SIG-M5 treated with dmso at 0.1 percent for 504 hours (cell line): ENCODE measurements around the gene HNRNPUL2.
A peak's percentile ranks its signal among the peaks of the same experiment; 100 is the strongest.

Experiments used
- DNase-seq: peaks from one replicate; lab custom pipeline; 2025; ENCODE audit not compliant: unreplicated experiment; lab: John Stamatoyannopoulos, UW

The HNRNPUL2 gene

GRCh38 chr11:62727872-62728170 lies 564 bp upstream of the HNRNPUL2 start:
- DNase-seq: peak; percentile 96

- DNase-seq: no peak
Measured at GRCh38 chr11:62726915-62727164, 417 bp downstream of the HNRNPUL2 start.

- no peak for DNase-seq
Measured at GRCh38 chr11:62726156-62726914, 922 bp downstream of the HNRNPUL2 start.

GRCh38 chr11:62725646-62726045 lies 1.6 kb downstream of the HNRNPUL2 start:
- no peak for DNase-seq

DNA sequence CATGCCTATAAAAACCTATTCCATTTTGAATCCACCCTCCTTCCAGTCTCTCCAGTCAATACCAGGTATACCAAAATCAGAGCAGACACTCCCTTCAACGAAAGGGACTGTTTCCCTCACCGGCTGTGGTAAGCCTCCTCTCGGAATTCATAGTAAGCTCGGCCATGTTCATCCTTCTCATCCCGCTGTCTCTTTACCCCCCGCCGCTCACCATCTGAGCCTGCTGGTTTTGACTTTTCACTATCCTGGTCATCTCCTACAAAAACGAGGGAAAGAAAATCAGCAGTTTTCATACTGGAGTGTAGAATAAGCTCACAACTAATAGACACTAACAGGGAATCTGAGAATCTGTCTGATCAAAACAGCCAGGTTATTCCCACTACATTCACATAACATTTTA lies 3.1 kb downstream of the HNRNPUL2 start:
- no peak for DNase-seq

DNA sequence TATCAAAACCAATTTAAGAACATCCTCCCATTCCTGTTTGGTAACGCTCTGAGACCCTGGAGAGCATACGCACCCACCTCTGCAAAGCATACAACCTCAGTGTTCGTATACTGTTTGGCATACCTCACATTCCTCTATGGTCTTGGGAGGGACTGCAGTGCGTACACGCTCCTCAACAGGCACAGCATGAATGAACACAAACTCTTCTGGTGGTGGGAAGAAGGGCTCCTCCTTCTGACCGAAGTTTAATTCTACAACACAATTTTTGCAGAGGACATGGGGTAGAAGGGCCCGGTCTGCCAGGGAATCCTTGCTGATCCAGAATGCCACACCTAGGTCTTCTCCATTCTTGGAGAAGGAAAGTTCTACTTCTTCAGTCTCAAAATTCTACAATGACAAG lies 5.3 kb downstream of the HNRNPUL2 start:
- DNase-seq: peak; percentile 46

DNA sequence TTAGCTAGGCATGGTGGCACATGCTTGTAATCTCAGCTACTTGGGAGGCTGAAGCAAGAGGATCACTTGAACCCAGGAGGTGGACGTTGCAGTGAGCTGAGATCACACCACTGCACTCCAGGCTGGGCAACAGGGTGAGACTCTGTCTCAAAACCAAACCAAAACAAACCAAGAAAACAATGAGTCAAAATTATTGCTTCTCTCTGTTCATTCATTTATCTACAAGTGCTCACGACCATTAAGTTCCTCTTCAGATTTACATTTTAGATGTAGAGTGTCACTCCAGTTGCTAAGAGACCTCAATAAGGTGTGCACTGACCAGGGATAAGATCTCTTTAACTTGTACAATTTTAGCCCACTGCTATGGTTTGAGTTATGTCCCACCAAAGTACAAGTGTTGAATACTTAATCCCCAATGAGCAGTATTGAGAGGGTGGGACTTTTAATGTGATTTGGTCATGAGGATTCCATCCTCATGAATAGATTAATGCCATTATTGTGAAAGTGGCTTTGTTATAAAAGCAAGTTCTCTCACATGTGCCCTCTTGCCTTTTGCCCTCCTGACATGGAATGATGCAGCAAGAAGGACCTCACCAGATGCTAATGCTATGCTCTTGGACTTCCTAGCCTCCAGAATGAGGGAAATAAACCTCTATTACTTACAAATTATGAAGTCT lies 7.8 kb downstream of the HNRNPUL2 start:
- DNase-seq: no peak

DNA sequence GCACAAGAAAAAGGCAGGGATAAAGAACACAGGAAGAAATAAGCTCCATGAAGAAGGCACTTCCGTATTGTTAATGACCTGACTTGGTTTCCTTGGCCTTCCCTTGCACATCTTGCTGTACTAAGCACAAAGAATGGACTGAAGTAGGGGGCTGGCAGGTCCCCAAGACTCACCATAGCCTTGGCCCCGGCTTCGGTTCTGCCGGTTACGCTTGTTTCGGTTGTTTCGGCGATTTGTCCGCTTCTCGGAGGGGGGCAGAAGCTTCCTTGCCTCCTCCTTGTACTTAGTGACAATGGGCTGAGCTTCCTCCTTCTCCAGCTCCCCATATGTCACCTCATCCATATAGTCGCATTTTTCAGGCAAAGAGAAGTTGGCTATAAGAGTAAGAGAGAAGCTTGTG lies 10.4 kb downstream of the HNRNPUL2 start:
- DNase-seq: no peak

- no peak for DNase-seq
Measured at GRCh38 chr11:62716206-62716605, 11.1 kb downstream of the HNRNPUL2 start.

GRCh38 chr11:62715150-62716130 lies 11.8 kb downstream of the HNRNPUL2 start:
- DNase-seq: no peak

DNA sequence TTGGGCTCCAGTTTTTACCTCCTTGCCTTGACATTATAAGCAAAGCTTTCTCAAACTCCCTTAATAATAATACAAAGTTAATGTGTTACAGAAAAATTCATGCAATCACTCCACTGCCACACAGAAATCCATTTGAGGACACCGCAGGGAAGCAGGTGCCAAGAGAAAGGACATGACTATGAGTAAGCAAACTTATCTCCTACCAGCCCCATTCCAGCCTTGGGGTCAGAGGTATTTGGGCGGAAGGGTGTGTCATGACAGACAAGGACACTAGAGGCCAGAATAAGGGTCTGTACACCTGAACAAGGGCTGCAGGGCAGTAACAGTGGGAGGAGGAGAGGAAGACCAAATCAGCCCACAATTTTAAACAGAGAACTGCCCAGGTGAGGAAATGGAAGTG lies 13.9 kb downstream of the HNRNPUL2 start:
- no peak for DNase-seq

DNA sequence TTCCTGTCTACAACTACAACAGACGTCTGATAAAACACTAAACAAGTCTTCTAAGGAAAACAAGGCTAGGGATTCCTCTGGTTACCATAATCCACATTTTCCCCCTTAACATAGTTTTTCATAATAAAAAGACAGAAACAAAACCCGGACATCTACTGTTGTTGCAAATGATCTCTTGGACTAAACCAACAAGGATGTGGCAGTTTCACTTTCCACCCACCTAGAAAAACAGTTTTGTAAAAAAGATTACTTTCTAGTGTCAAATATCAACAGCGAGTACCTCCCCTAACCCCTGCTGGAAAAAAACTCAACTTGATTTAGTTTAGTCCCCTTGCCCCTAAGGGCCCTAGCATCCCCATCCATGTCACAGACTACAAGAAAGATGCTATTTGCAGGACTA lies 14.4 kb downstream of the HNRNPUL2 start:
- DNase-seq: no peak

GRCh38 chr11:62712276-62712812 lies 14.9 kb downstream of the HNRNPUL2 start:
- no peak for DNase-seq

DNA sequence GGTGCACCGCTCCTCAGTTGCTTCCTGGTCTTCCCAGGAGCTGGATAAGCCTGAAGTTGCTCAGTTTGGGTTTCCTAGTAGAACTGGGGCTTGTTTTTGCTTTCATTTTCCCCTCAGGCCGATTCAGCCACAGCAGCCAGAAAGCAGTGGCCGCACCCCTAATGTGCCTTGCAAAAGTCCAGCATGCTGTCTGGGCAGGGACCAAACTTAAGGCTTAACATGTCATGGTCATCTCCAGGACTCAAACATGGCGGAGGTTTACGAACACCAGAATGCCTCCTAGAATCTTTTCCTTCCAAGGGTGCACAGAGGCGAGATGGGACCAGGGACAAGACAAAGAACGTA lies 17.3 kb downstream of the HNRNPUL2 start:
- DNase-seq: no peak

DNA sequence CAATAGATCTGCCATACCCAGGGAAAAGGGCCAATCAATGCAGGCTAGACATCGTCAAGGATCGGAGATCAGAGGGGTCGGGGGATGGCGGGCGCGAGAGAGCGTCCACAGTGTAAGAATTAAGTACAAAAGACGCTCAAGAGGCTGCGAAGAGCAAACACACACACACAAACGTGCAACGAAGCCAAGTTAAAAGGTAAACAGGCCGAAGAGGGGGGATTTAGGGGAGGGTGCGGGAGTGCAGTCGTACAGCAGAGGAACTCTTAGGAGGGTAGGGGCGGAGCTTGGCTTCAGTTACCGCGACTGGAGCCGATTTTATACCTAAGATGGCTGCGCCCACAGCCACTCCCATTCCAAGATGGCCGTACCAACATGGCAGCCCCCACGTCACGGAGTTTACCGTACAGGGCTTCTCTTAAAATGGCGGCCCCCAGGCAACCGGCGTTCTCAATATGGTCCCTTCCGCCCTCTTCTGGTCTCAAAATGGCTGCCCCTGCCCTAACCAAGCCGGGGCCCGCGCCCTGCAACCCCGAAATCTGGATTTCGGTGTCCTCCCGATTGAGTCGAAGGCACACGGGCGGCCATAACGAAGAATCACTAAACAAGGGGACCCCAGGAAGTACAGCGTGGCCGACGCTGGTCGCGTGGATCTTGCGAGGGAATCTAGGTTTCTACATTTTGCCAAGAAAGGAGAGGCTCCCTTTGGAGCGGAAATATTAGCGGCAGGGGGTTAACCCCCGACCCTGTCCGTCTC lies 17.8 kb downstream of the HNRNPUL2 start:
- DNase-seq: peak; percentile 96

DNA sequence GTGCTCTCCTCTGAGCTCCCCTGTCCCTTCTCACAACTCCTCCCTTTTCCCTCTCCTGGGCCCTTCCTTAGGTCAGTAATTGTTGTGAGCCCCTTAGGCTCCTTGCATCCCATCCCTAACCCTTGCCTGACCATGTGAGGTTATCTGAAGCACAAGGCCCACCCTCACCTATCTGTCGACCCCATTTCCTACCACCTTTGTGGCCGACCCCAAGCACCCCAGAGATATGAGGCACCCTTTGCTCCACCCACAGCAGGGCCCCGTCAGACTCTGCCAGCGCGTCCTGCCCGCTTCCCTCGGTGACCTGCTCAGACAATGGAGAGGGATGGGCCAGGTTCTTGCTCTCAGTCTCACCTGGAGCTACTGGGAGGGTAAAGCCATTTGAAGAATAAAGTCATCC lies 18.5 kb downstream of the HNRNPUL2 start:
- no peak for DNase-seq

GRCh38 chr11:62708392-62708791 lies 18.9 kb downstream of the HNRNPUL2 start:
- no peak for DNase-seq

- no peak for DNase-seq
Measured at GRCh38 chr11:62707277-62707861, 19.9 kb downstream of the HNRNPUL2 start, which contains the start of the genes BSCL2 and GNG3. TSS of gene BSCL2 (minus strand) at chr11:62707424. CDS start at chr11:62707195, 229 bp downstream. TSS of gene GNG3 (plus strand) at chr11:62707676. CDS start at chr11:62708296, 620 bp downstream.

- no peak for DNase-seq
Measured at GRCh38 chr11:62706850-62707247, 20.4 kb downstream of the HNRNPUL2 start.
